MM.1S (cell line): Measurements from ENCODE around the gene L3HYPDH.

Experiments
- EZH2 ChIP-seq: fragments of 300-600 bp; sonication (generic); optimal IDR thresholded peaks from 2 replicates; pipeline ENCODE3; 2017; ENCODE audit warnings: low read depth, mild to moderate bottlenecking, antibody characterized with exemption, low read length, mixed read lengths
- TF ChIP-seq, protein P1 (sequence below): fragments of 300-600 bp; sonication (generic); IDR thresholded peaks from 2 replicates; pipeline ENCODE4 v1.5.1; 2016; ENCODE audit warnings: antibody characterized with exemption, low read length, mixed read lengths

DNA sequence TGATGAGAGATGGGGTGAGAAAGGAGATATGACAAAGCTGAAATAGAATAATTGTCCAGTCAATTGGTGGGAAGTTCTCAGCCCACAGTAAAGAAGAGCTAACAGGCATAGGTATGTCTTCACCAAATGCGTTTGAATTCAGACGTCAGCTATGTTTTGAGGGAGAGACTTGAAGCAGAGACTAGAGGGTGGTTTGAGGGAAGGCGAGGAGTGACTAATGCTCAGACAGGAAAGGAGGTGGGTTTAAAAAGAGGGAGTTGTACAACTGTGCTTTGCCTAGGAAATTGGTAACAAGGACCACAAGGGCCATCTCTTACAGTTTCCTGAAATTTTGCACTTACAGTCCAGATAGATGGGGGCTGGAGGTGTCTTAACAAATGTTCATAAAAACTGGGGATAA lies 6.5 kb upstream of the L3HYPDH start:
- TF ChIP-seq, protein P1, sequence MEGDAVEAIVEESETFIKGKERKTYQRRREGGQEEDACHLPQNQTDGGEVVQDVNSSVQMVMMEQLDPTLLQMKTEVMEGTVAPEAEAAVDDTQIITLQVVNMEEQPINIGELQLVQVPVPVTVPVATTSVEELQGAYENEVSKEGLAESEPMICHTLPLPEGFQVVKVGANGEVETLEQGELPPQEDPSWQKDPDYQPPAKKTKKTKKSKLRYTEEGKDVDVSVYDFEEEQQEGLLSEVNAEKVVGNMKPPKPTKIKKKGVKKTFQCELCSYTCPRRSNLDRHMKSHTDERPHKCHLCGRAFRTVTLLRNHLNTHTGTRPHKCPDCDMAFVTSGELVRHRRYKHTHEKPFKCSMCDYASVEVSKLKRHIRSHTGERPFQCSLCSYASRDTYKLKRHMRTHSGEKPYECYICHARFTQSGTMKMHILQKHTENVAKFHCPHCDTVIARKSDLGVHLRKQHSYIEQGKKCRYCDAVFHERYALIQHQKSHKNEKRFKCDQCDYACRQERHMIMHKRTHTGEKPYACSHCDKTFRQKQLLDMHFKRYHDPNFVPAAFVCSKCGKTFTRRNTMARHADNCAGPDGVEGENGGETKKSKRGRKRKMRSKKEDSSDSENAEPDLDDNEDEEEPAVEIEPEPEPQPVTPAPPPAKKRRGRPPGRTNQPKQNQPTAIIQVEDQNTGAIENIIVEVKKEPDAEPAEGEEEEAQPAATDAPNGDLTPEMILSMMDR = no peak
- no peak for TF ChIP-seq EZH2
